HepG2 (cell line): ENCODE measurements around the gene DIAPH1. TPM values are rescaled to one million over a fixed set of nuclear protein-coding genes. Genes with fewer than 3 reads are reported as not detected.

Source experiments
- ATAC-seq: fragments of 200-7000 bp; cut with Tn5 transposase; 3 replicates; pipeline ENCODE4 v1.9.1; 2020; ENCODE audit warnings: mild to moderate bottlenecking, moderate library complexity
- BruUV-seq: library from RNA; stranded (reverse); fragments of 400-500 nt; replicated peaks from 2 replicates; lab custom pipeline; 2021; lab: Mats Ljungman, UMichigan
- CTCF ChIA-PET: fragments of 300-600 bp; formaldehyde crosslinking; extraction: SDS; loops from one replicate; lab custom pipeline; 2021; ENCODE audit warnings: low total read pairs, inconsistent platforms, low intra/inter-chr PET ratio; lab: Yijun Ruan, JAX
- POLR2A ChIA-PET: fragments of 350-600 bp; sonication (Branson Sonifier 250); formaldehyde crosslinking; loops from one replicate; lab custom pipeline; 2020; ENCODE audit warnings: antibody characterized with exemption, inconsistent platforms; lab: Yijun Ruan, JAX
- DNase-seq: peaks from one replicate; pipeline ENCODE4 v3.0.0-alpha.2; 2015; ENCODE audit warnings: low spot score
- FAIRE-seq: peaks from 3 replicates; lab custom pipeline; 2011; peaks lifted over from hg19 to GRCh38; lab: Jason Lieb, UNC
- H2AFZ ChIP-seq: one replicate; pipeline ENCODE4 v1.6.1; 2011; ENCODE audit warnings: low read length, inconsistent platforms
- H3K27ac ChIP-seq: fragments of 300-600 bp; 3 replicates; pipeline ENCODE4 v1.8.0; 2011; ENCODE audit warnings: mixed run types, mild to moderate bottlenecking, mixed read lengths, low read length, inconsistent platforms; ENCODE audit not compliant: insufficient read depth; ENCODE audit errors: extremely low read length
- H3K27me3 ChIP-seq, 2 experiments: fragments of 200-600 bp in 1 of 2; 2 replicates in 1 of 2; 3 replicates in 1 of 2; pipeline versions ENCODE4 v1.6.0 to v1.8.0; 2011; ENCODE audit warnings: low read length in 2 of 2, mild to moderate bottlenecking in 2 of 2, moderate library complexity in 2 of 2, inconsistent platforms in 1 of 2; ENCODE audit not compliant: insufficient read depth in 2 of 2, control insufficient read depth in 1 of 2
- H3K36me3 ChIP-seq, 2 experiments: fragments of 200-600 bp in 1 of 2; replicated peaks in 1 of 2; 2 replicates in 1 of 2; 3 replicates in 1 of 2; pipeline versions ENCODE4 v1.5.1 to v1.8.0; 2011; ENCODE audit warnings: low read length in 2 of 2, inconsistent platforms in 1 of 2; ENCODE audit not compliant: insufficient read depth in 2 of 2, control insufficient read depth in 1 of 2
- H3K4me1 ChIP-seq: 2 replicates; pipeline ENCODE4 v1.5.1; 2012; ENCODE audit warnings: low read length, inconsistent platforms; ENCODE audit not compliant: insufficient read depth
- H3K4me2 ChIP-seq: 2 replicates; pipeline ENCODE4 v1.6.0; 2011; ENCODE audit warnings: low read depth, low read length, inconsistent platforms
- H3K4me3 ChIP-seq, 3 experiments: fragments of 200-600 bp in 1 of 3; sonication (generic), shearing (Covaris generic) in 1 of 3; replicated peaks in 1 of 3; 2 replicates each; pipeline ENCODE4 v1.5.1; 2011 to 2016; ENCODE audit warnings: low read length in 3 of 3, inconsistent platforms in 2 of 3, low read depth in 2 of 3, mild to moderate bottlenecking in 2 of 3, control low read depth in 1 of 3, mixed read lengths in 1 of 3; ENCODE audit not compliant: insufficient read depth in 1 of 3
- H3K79me2 ChIP-seq: one replicate; pipeline ENCODE4 v1.6.1; 2011; ENCODE audit warnings: low read length, inconsistent platforms; ENCODE audit not compliant: insufficient read depth
- H3K9ac ChIP-seq: 2 replicates; pipeline ENCODE4 v1.6.0; 2011; ENCODE audit warnings: mild to moderate bottlenecking, low read depth, low read length, inconsistent platforms; ENCODE audit not compliant: insufficient read depth
- H3K9me3 ChIP-seq: 2 replicates; pipeline ENCODE4 v1.5.1; 2012; ENCODE audit warnings: mild to moderate bottlenecking, low read length
- H4K20me1 ChIP-seq: 2 replicates; pipeline ENCODE4 v1.6.0; 2011; ENCODE audit warnings: inconsistent platforms, mild to moderate bottlenecking, low read length, moderate library complexity; ENCODE audit not compliant: insufficient read depth
- CTCF ChIP-seq: sonication (generic); formaldehyde crosslinking; IDR thresholded peaks from 2 replicates; pipeline ENCODE4 v1.5.0; 2020; ENCODE audit warnings: mild to moderate bottlenecking, missing genetic modification reagents, moderate library complexity
- FOXP1 ChIP-seq, 2 experiments: fragments of 450-650 bp in 1 of 2; IDR thresholded peaks; 2 replicates each; pipeline ENCODE4 v1.6.1; 2017 to 2018; ENCODE audit warnings: antibody characterized with exemption in 1 of 2
- NFE2L2 ChIP-seq: fragments of 150-350 bp; IDR thresholded peaks from 2 replicates; pipeline ENCODE4 v1.6.1; 2014; ENCODE audit warnings: low read length
- POLR2A ChIP-seq, 2 experiments: IDR thresholded peaks; 2 replicates each; pipeline ENCODE4 v1.6.1; 2011; ENCODE audit warnings: low read depth in 2 of 2, low read length in 2 of 2, mild to moderate bottlenecking in 1 of 2, moderate library complexity in 1 of 2; ENCODE audit not compliant: insufficient read depth in 1 of 2
- ZBED4 ChIP-seq: sonication (generic); formaldehyde crosslinking; IDR thresholded peaks from 2 replicates; pipeline ENCODE4 v1.4.0; 2020; ENCODE audit warnings: missing genetic modification reagents, borderline replicate concordance
- ZNF274 ChIP-seq: sonication (generic); formaldehyde crosslinking; IDR thresholded peaks from 2 replicates; pipeline ENCODE4 v1.5.1; 2020; ENCODE audit warnings: mild to moderate bottlenecking, missing genetic modification reagents
- ZNF33B ChIP-seq: sonication (generic); formaldehyde crosslinking; IDR thresholded peaks from 2 replicates; pipeline ENCODE4 v1.5.1; 2020; ENCODE audit warnings: mild to moderate bottlenecking, missing genetic modification reagents
- ZNF678 ChIP-seq: sonication (generic); formaldehyde crosslinking; IDR thresholded peaks from 2 replicates; pipeline ENCODE4 v1.4.0; 2020; ENCODE audit warnings: mild to moderate bottlenecking, missing genetic modification reagents
- WGBS: methylation state at CpG from one replicate; pipeline ENCODE4 v1.1.6; 2017; ENCODE audit warnings: low lambda C conversion rate; 5-methylcytosine and 5-hydroxymethylcytosine counted together
- in situ Hi-C: cut with HindIII; loops from 2 replicates; pipeline ENCODE4 v1.10.0; 2017; ENCODE audit warnings: low pct_unique_long_range_greater_than_20kb; ENCODE audit not compliant: extremely low pct_ligation_motif_present
- intact Hi-C: fragments of 100-400 bp; cut with micrococcal nuclease; formaldehyde crosslinking; loops from one replicate; pipeline ENCODE4 v1.10.0; 2022; ENCODE audit not compliant: unreplicated experiment
- polyA plus RNA-seq, 8 experiments: library from polyadenylated mRNA; depleted of rRNA in 3 of 8; stranded (reverse) in 7 of 8; unstranded in 1 of 8; fragments of >200 nt; fragmentation: Illumina TruSeq in 4 of 8; extraction: Trizol in 4 of 8; gene quantifications; 2 replicates each; pipeline versions ENCODE4 v1.2.1 to v1.2.3, GENCODE V29; 2011 to 2016; ENCODE audit warnings: low read depth in 4 of 8, missing spikeins in 1 of 8, mixed read lengths in 1 of 8; ENCODE audit not compliant: insufficient read depth in 1 of 8
- total RNA-seq, 5 experiments: library from RNA; depleted of rRNA; stranded (reverse); fragments of >200 nt; fragmentation: Illumina TruSeq; extraction: Trizol; gene quantifications; 2 replicates each; pipeline ENCODE4 v1.2.3, GENCODE V29; 2016; ENCODE audit warnings: low read depth in 1 of 5

Gene DIAPH1
- total and polyA plus RNA-seq, 2 of the 13 experiments (the other 11 are each of a cell fraction or from before 2014, with no cell fraction given) = 25.1 to 33.9 TPM

- TF ChIP-seq ZBED4 (CRISPR knock-in tag) (no peak), ZNF274 (CRISPR knock-in tag) (no peak), FOXP1 (IDR thresholded peaks at IDR 0.05) (no peak), FOXP1 (CRISPR knock-in tag; IDR thresholded peaks at IDR 0.05) (no peak), ZNF678 (no peak)
Observed at GRCh38 chr5:141640051-141640415, 21.2 kb upstream of the DIAPH1 start (continued).

GRCh38 chr5:141639357-141640050, 20.7 kb upstream of the DIAPH1 start:
- CTCF ChIA-PET = no interaction called here
- Histone ChIP-seq H3K79me2 (peaks cover 21% of the 10 kb centered on the region), H3K27me3 (no peaks in the 10 kb centered on the region; a peak in 1 of 5 replicates), H4K20me1 (peaks cover 7% of the 10 kb centered on the region), H3K9me3 (no peaks in the 10 kb centered on the region), H2AFZ (no peak overlapping the region), H3K36me3 (peaks cover 2 to 19% of the 10 kb centered on the region in 2 experiments; a peak in 1 of 5 replicates), H3K9ac (no peak overlapping the region), H3K4me2 (no peak overlapping the region), H3K4me3 (no peak overlapping the region), H3K4me1 (peaks cover 25% of the 10 kb centered on the region), H3K27ac (no peak overlapping the region)
- TF ChIP-seq ZNF33B (CRISPR knock-in tag) (no peak), POLR2A (IDR thresholded peaks at IDR 0.05; ENCODE audit: insufficient read depth in 1 of 2, low read depth in 2 of 2, low read length in 2 of 2) (0 out of 4 replicates have a peak, but pooled peaks of 1 of the 2 experiments have one; percentile 19), NFE2L2 (no peak), CTCF (CRISPR knock-in tag) (no peak)
- ATAC-seq (no peak), DNase-seq (no peak), FAIRE-seq (no peak)
- BruUV-seq = no TSS peak
- in situ Hi-C loops = loop anchor here (5.0 kb wide), 1 partner anchor 47 kb away; no protein-coding TSS in a partner anchor
- intact Hi-C loops = no loop called here
- WGBS = 99% methylated on average over 3 of the region's 12 CpGs
- POLR2A ChIA-PET = no interaction called here
